HG03139 (cell line): ENCODE data around the gene UBAP2.

Experiments
- ATAC-seq: cut with Tn5 transposase; IDR thresholded peaks from one replicate; pipeline ENCODE4 v1.9.1; 2021; ENCODE audit not compliant: unreplicated experiment

Gene UBAP2

GRCh38 chr9:33923998-33924701 lies 124.5 kb downstream of the UBAP2 start:
- ATAC-seq = no peak

GRCh38 chr9:33923079-33923478 lies 125.6 kb downstream of the UBAP2 start:
- no peak for ATAC-seq

- ATAC-seq = no peak
Measured at GRCh38 chr9:33921967-33922895, 126.5 kb downstream of the UBAP2 start.

GRCh38 chr9:33919276-33919897 lies 129.3 kb downstream of the UBAP2 start:
- ATAC-seq = no peak

GRCh38 chr9:33917036-33917435 lies 131.7 kb downstream of the UBAP2 start:
- ATAC-seq = no peak

GRCh38 chr9:33914887-33915628 lies 133.6 kb downstream of the UBAP2 start:
- ATAC-seq = no peak

GRCh38 chr9:33913541-33913940 lies 135.1 kb downstream of the UBAP2 start:
- no peak for ATAC-seq

GRCh38 chr9:33908749-33909148 lies 139.9 kb downstream of the UBAP2 start:
- ATAC-seq = no peak

GRCh38 chr9:33908114-33908513 lies 140.6 kb downstream of the UBAP2 start:
- ATAC-seq = no peak

- no peak for ATAC-seq
Measured at GRCh38 chr9:33907347-33907746, 141.3 kb downstream of the UBAP2 start.

- no peak for ATAC-seq
Measured at GRCh38 chr9:33906769-33907168, 141.9 kb downstream of the UBAP2 start.

- ATAC-seq = no peak
Measured at GRCh38 chr9:33905137-33905536, 143.6 kb downstream of the UBAP2 start.

- ATAC-seq = no peak
Measured at GRCh38 chr9:33903157-33903780, 145.4 kb downstream of the UBAP2 start.

GRCh38 chr9:33894316-33894715 lies 154.4 kb downstream of the UBAP2 start:
- ATAC-seq = no peak

GRCh38 chr9:33893861-33894260 lies 154.8 kb downstream of the UBAP2 start:
- no peak for ATAC-seq

GRCh38 chr9:33885948-33886347 lies 162.7 kb downstream of the UBAP2 start:
- ATAC-seq = no peak

- ATAC-seq = no peak
Measured at GRCh38 chr9:33884856-33885701, 163.6 kb downstream of the UBAP2 start.

- ATAC-seq = no peak
Measured at GRCh38 chr9:33881635-33882034, 167.1 kb downstream of the UBAP2 start.

- no peak for ATAC-seq
Measured at GRCh38 chr9:33880211-33881089, 168.2 kb downstream of the UBAP2 start.
